PC-3 (cell line): ENCODE measurements around the gene ZNF625. TPM values are rescaled to one million over a fixed set of nuclear protein-coding genes. Genes with fewer than 3 reads are reported as not detected.

ENCODE experiments used
- ATAC-seq: fragments of 200-7000 bp; cut with Tn5 transposase; 2 replicates; pipeline ENCODE4 v1.9.1; 2020; ENCODE audit warnings: mild to moderate bottlenecking, moderate library complexity
- BruUV-seq: library from RNA; stranded (reverse); fragments of 400-500 nt; replicated peaks from 2 replicates; lab custom pipeline; 2021; lab: Mats Ljungman, UMichigan
- CTCF ChIA-PET: fragments of 300-600 bp; sonication (Branson Sonifier 250); formaldehyde crosslinking; loops from one replicate; lab custom pipeline; 2022; ENCODE audit warnings: antibody characterized with exemption; lab: Charles Lee
- POLR2A ChIA-PET: fragments of 300-600 bp; sonication (Branson Sonifier 250); formaldehyde crosslinking; loops from one replicate; lab custom pipeline; 2022; ENCODE audit warnings: antibody characterized with exemption; ENCODE audit not compliant: unreplicated experiment; lab: Charles Lee
- DNase-seq: peaks from one replicate; pipeline ENCODE4 v3.0.0-alpha.2; 2015
- H2AFZ ChIP-seq: fragments of 300-600 bp; sonication (generic); 2 replicates; pipeline ENCODE4 v1.6.0; 2016; ENCODE audit warnings: antibody characterized with exemption, low read length
- H3F3A ChIP-seq: fragments of 300-600 bp; sonication (generic); one replicate; pipeline ENCODE4 v1.6.0; 2017; ENCODE audit warnings: antibody characterized with exemption, low read length, control low read depth, mild to moderate bottlenecking; ENCODE audit not compliant: unreplicated experiment
- H3K27ac ChIP-seq: fragments of 300-600 bp; sonication (generic); 2 replicates; pipeline ENCODE4 v1.5.1; 2016; ENCODE audit warnings: mild to moderate bottlenecking, low read length
- H3K27me3 ChIP-seq: fragments of 300-600 bp; sonication (generic); 2 replicates; pipeline ENCODE4 v1.6.1; 2016; ENCODE audit warnings: low read length, mixed read lengths
- H3K36me3 ChIP-seq: fragments of 300-600 bp; sonication (generic); 2 replicates; pipeline ENCODE4 v1.6.1; 2016; ENCODE audit warnings: low read depth, mixed run types, low read length, mixed read lengths
- H3K4me1 ChIP-seq: fragments of 300-600 bp; sonication (generic); 2 replicates; pipeline ENCODE4 v1.5.1; 2016; ENCODE audit warnings: low read length; ENCODE audit not compliant: insufficient read depth
- H3K4me2 ChIP-seq: fragments of 300-600 bp; sonication (generic); 2 replicates; pipeline ENCODE4 v1.6.0; 2016; ENCODE audit warnings: low read length
- H3K4me3 ChIP-seq: fragments of 300-600 bp; sonication (generic); 2 replicates; pipeline ENCODE4 v1.5.1; 2016; ENCODE audit warnings: mild to moderate bottlenecking, low read length, mixed read lengths
- H3K79me2 ChIP-seq: fragments of 300-600 bp; sonication (generic); 2 replicates; pipeline ENCODE4 v1.6.1; 2017; ENCODE audit warnings: low read length, mixed read lengths
- H3K9ac ChIP-seq: fragments of 300-600 bp; sonication (generic); 2 replicates; pipeline ENCODE4 v1.6.0; 2016; ENCODE audit warnings: mild to moderate bottlenecking, low read length
- H3K9me2 ChIP-seq: fragments of 300-600 bp; sonication (generic); replicated peaks from 2 replicates; pipeline ENCODE4 v1.6.1; 2016; ENCODE audit warnings: mixed run types, low read length, mixed read lengths
- H3K9me3 ChIP-seq: fragments of 300-600 bp; sonication (generic); 2 replicates; pipeline ENCODE4 v1.6.1; 2016; ENCODE audit warnings: low read length, mixed read lengths
- H4K20me1 ChIP-seq: fragments of 300-600 bp; sonication (generic); 2 replicates; pipeline ENCODE4 v1.6.1; 2016; ENCODE audit warnings: low read length, mixed read lengths
- EZH2 ChIP-seq: fragments of 300-600 bp; sonication (generic); IDR thresholded peaks from one replicate; pipeline ENCODE4 v1.6.1; 2017; ENCODE audit warnings: antibody characterized with exemption, mild to moderate bottlenecking, low read length; ENCODE audit not compliant: unreplicated experiment
- EZH2phosphoT487 ChIP-seq: fragments of 300-600 bp; sonication (generic); IDR thresholded peaks from 2 replicates; pipeline ENCODE4 v1.6.1; 2018; ENCODE audit warnings: mild to moderate bottlenecking, antibody characterized with exemption, low read length, borderline replicate concordance
- intact Hi-C: fragments of 100-400 bp; cut with micrococcal nuclease; formaldehyde crosslinking; loops from 2 replicates; pipeline ENCODE4 v1.9.0; 2023
- total RNA-seq: library from RNA; depleted of rRNA; stranded (reverse); fragments of >200 nt; gene quantifications from 2 replicates; pipeline ENCODE4 v1.2.3, GENCODE V29; 2014
- TF ChIP-seq, protein P1 (sequence below): fragments of 300-600 bp; sonication (generic); conservative IDR thresholded peaks from 2 replicates; pipeline ENCODE4 v1.5.1; 2017; ENCODE audit warnings: antibody characterized with exemption, low read depth, mild to moderate bottlenecking, low read length

ZNF625 gene
- total RNA-seq, 1 experiment from 2014 or later: 7.7 TPM

DNA sequence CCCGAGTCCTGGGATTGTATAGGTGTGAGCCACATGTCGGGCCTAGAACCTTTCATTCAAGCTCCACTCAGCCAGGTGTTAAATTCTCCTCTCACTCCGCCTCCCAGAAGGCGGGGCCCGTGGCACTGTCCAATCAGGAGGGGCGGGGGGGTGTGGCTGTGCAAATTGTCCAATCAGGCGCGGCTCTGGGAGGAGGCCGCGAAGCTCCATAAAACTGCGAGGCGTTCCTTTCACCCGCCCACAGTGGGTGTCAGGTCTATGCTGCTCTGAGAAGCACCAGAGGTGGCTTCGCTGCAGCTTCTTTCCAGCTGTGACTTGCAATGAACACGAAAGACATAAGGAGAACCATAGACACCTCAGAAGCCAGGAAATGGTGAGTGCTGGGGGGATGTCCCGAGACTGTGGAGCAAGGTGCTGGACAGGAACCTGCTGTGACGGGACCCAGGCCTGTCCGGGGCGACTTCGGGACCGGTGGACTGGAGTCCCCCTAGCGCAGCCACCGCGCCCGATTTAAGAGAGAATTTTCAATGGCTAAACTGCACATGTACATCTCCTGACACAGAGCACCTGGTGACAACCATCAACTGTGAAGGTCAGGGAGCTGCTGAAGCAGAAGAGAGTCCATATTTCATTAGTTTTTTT lies 3.4 kb upstream of the ZNF625 start:
- no TSS peak for BruUV-seq
- Histone ChIP-seq H3K27ac (no peak overlapping the region), H3F3A (no peaks in the 10 kb centered on the region), H3K27me3 (no peaks in the 10 kb centered on the region), H4K20me1 (no peaks in the 10 kb centered on the region), H3K4me3 (no peak overlapping the region), H3K36me3 (peaks cover 4% of the 10 kb centered on the region; the same call in 1 of the 2 replicates), H3K9me2 (no peaks in the 10 kb centered on the region), H3K9me3 (peaks cover 9% of the 10 kb centered on the region), H3K4me2 (no peak overlapping the region), H3K4me1 (peaks cover 14% of the 10 kb centered on the region), H2AFZ (no peak overlapping the region), H3K9ac (no peak overlapping the region), H3K79me2 (peaks cover 33% of the 10 kb centered on the region)
- ChIA-PET CTCF (no interaction called here), POLR2A (no interaction called here)
- no peak for DNase-seq
- no peak for TF ChIP-seq EZH2phosphoT487
- ATAC-seq: no peak
- intact Hi-C loops: loop anchor here (5.0 kb wide), 1 partner anchor 132 kb away; the partner anchor contains the start of gene ZNF44

DNA sequence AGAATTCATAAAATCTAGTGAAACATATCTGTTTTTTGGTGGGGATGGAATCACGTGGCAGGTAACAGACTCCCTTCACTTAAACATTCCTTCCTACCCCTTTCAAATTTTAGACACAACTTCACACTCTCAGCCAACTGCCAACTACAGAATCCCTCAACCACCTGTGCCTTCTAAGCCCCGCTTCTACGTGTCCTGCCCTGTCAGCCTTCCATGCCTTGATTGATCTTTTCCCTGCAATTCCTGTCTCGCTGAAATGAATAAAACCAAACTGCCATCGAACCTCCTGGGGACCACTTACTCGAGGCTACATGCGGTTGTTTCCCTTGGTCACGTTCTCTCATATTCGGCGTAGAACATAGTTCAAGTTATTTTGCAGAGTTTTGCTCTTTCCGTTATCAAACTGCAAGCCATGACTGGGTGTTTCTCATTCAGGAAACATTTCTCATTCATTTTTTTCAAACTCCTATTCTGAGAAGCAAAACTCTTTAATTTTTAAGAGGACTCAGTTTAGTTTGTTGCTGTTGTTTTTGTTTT lies 1.1 kb downstream of the ZNF625 start:
- POLR2A ChIA-PET: no interaction called here
- peak overlapping the region; percentile 94 for H3K4me3 ChIP-seq
- no peaks in the 10 kb centered on the region for H3K27me3 ChIP-seq
- H4K20me1 ChIP-seq: no peaks in the 10 kb centered on the region
- peaks cover 27% of the 10 kb centered on the region for H3K79me2 ChIP-seq
- peaks cover 8% of the 10 kb centered on the region for H3K9me3 ChIP-seq
- no peak overlapping the region for H3K27ac ChIP-seq
- TSS peak; percentile 67 for BruUV-seq
- H2AFZ ChIP-seq: peak overlapping the region; percentile 95
- CTCF ChIA-PET: interaction anchor here (0.5 kb wide), 1 partner anchor 34 kb away, joined by 9 read pairs; no protein-coding TSS in a partner anchor
- H3K4me1 ChIP-seq: peaks cover 9% of the 10 kb centered on the region
- intact Hi-C loops: loop anchor here (5.0 kb wide), 1 partner anchor 137 kb away; the partner anchor contains the start of gene ZNF44
- DNase-seq (peak; percentile 4), ATAC-seq (no peak)
- peak overlapping the region; percentile 86 for H3K9ac ChIP-seq
- H3K9me2 ChIP-seq: no peaks in the 10 kb centered on the region
- H3F3A ChIP-seq: no peaks in the 10 kb centered on the region
- TF ChIP-seq, protein P1, sequence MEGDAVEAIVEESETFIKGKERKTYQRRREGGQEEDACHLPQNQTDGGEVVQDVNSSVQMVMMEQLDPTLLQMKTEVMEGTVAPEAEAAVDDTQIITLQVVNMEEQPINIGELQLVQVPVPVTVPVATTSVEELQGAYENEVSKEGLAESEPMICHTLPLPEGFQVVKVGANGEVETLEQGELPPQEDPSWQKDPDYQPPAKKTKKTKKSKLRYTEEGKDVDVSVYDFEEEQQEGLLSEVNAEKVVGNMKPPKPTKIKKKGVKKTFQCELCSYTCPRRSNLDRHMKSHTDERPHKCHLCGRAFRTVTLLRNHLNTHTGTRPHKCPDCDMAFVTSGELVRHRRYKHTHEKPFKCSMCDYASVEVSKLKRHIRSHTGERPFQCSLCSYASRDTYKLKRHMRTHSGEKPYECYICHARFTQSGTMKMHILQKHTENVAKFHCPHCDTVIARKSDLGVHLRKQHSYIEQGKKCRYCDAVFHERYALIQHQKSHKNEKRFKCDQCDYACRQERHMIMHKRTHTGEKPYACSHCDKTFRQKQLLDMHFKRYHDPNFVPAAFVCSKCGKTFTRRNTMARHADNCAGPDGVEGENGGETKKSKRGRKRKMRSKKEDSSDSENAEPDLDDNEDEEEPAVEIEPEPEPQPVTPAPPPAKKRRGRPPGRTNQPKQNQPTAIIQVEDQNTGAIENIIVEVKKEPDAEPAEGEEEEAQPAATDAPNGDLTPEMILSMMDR: no peak
- no peak for TF ChIP-seq EZH2
- TF ChIP-seq EZH2phosphoT487: no peak
- peaks cover 36% of the 10 kb centered on the region for H3K36me3 ChIP-seq
- H3K4me2 ChIP-seq: peak overlapping the region; percentile 88

DNA sequence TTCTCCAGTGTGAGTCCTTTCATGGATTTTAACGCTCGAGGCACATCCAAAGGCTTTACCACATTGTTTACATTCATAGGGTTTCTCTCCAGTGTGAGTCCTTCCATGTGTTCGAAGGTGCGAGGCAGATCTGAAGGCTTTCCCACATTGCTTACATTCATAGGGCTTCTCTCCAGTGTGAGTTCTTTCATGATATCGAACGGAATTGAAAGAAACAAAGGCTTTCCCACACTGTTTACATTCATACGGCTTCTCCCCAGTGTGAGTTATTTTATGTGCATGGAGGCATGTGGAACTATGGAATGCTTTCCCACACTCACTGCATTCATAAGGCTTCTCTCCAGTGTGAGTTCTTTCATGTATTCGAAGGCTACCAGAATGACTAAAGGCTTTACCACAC lies 11.2 kb downstream of the ZNF625 start:
- no peak overlapping the region for H2AFZ ChIP-seq
- no peaks in the 10 kb centered on the region for H3K79me2 ChIP-seq
- no peak for ATAC-seq
- ChIA-PET POLR2A (interaction anchor here (0.6 kb wide), 1 partner anchor 348 kb away, joined by 4 read pairs; no protein-coding TSS in a partner anchor), CTCF (no interaction called here)
- intact Hi-C loops: no loop called here
- H3K4me3 ChIP-seq: no peak overlapping the region; the same call in 1 of the 2 replicates
- no peak overlapping the region for H3K27ac ChIP-seq
- H3K9me3 ChIP-seq: peaks cover 30% of the 10 kb centered on the region
- H3K9ac ChIP-seq: no peak overlapping the region
- peaks cover 8% of the 10 kb centered on the region for H3K4me1 ChIP-seq
- no peaks in the 10 kb centered on the region for H3K27me3 ChIP-seq
- no peaks in the 10 kb centered on the region for H3F3A ChIP-seq
- no peak overlapping the region for H3K4me2 ChIP-seq
- TSS peak; percentile 18 for BruUV-seq
- H4K20me1 ChIP-seq: no peaks in the 10 kb centered on the region
- H3K9me2 ChIP-seq: no peaks in the 10 kb centered on the region
- TF ChIP-seq, protein P1: no peak
- no peak for TF ChIP-seq EZH2
- no peak for TF ChIP-seq EZH2phosphoT487
- DNase-seq: no peak
- peaks cover 58% of the 10 kb centered on the region for H3K36me3 ChIP-seq
